AG04449 (cell line): ENCODE data around the gene MICALL2.

Source experiments
- CTCF ChIA-PET: fragments of 350-600 bp; formaldehyde crosslinking; extraction: SDS; loops from one replicate; lab custom pipeline; 2021; ENCODE audit warnings: antibody characterized with exemption; lab: Yijun Ruan, JAX
- POLR2A ChIA-PET: fragments of 400-600, 350-600 bp; formaldehyde crosslinking; extraction: SDS; loops from one replicate; lab custom pipeline; 2020; ENCODE audit warnings: antibody characterized with exemption, inconsistent platforms; lab: Yijun Ruan, JAX
- DNase-seq: peaks from one replicate; pipeline ENCODE4 v3.0.0-alpha.2; 2010; ENCODE audit warnings: low read depth, low spot score
- H3K4me3 ChIP-seq: 2 replicates; pipeline ENCODE4 v1.5.1; 2011; ENCODE audit warnings: low read depth, mild to moderate bottlenecking, control low read depth, low read length
- CTCF ChIP-seq: IDR thresholded peaks from one replicate; pipeline ENCODE4 v1.5.1; 2011; ENCODE audit warnings: mild to moderate bottlenecking, moderate library complexity, low read length, control low read depth, inconsistent platforms; ENCODE audit not compliant: insufficient read depth; ENCODE audit errors: missing control alignments

The MICALL2 gene

GRCh38 chr7:1497293-1497927, 38.1 kb upstream of the MICALL2 start:
- ChIA-PET CTCF (no interaction called here), POLR2A (no interaction called here)
- H3K4me3 ChIP-seq, result no peak overlapping the region
- no peak for TF ChIP-seq CTCF
- no peak for DNase-seq

GRCh38 chr7:1496531-1497292, 37.4 kb upstream of the MICALL2 start:
- POLR2A ChIA-PET, result no interaction called here
- CTCF ChIA-PET, result no interaction called here
- no peak overlapping the region for H3K4me3 ChIP-seq
- no peak for DNase-seq
- TF ChIP-seq CTCF, result no peak

- no peak for DNase-seq
- POLR2A ChIA-PET, result no interaction called here
- TF ChIP-seq CTCF, result no peak
- no peak overlapping the region for H3K4me3 ChIP-seq
- CTCF ChIA-PET, result no interaction called here
These were observed 36.4 kb upstream of the MICALL2 start for GRCh38 chr7:1495564-1496242.

- no peak for TF ChIP-seq CTCF
- ChIA-PET POLR2A (no interaction called here), CTCF (no interaction called here)
- H3K4me3 ChIP-seq, result no peak overlapping the region
- no peak for DNase-seq
These were observed 35.7 kb upstream of the MICALL2 start for GRCh38 chr7:1494866-1495563.

GRCh38 chr7:1494447-1494846, 35.2 kb upstream of the MICALL2 start:
- TF ChIP-seq CTCF, result no peak
- H3K4me3 ChIP-seq, result no peak overlapping the region
- ChIA-PET POLR2A (no interaction called here), CTCF (no interaction called here)
- DNase-seq, result no peak
